Measurements from ENCODE around the gene COG5.

The COG5 gene

GRCh38 chr7:107264723-107265122, 299.0 kb downstream of the COG5 start:
- Histone ChIP-seq H3K27ac (ENCODE audit: low read depth, low read length, poor library complexity, severe bottlenecking) (no peak overlapping the region), H3K4me2 (ENCODE audit: low read length) (no peak overlapping the region), H4K20me1 (ENCODE audit: insufficient read depth, low read length) (no peaks in the 10 kb centered on the region), H2AFZ (ENCODE audit: low read length) (no peak overlapping the region), H3F3A (ENCODE audit: insufficient read depth, low read length) (no peaks in the 10 kb centered on the region), H3K36me3 (ENCODE audit: insufficient read depth, low read length) (no peaks in the 10 kb centered on the region), H3K4me3 (ENCODE audit: low read depth, low read length, poor library complexity, severe bottlenecking) (no peak overlapping the region), H3K9me2 (ENCODE audit: low read depth, low read length) (no peaks in the 10 kb centered on the region), H3K9me3 (ENCODE audit: low read length) (no peaks in the 10 kb centered on the region), H3K79me2 (ENCODE audit: insufficient read depth, low read length) (no peaks in the 10 kb centered on the region), H3K9ac (ENCODE audit: low read length) (no peak overlapping the region), H3K27me3 (ENCODE audit: insufficient read depth, low read length) (no peaks in the 10 kb centered on the region), H3K4me1 (ENCODE audit: insufficient read depth, low read length, severe bottlenecking) (no peaks in the 10 kb centered on the region)
- TF ChIP-seq CTCF (IDR thresholded peaks at IDR 0.05; ENCODE audit: low read length) (no peak), EZH2 (IDR thresholded peaks at IDR 0.05; ENCODE audit: borderline replicate concordance, low read length) (no peak)

- Histone ChIP-seq H3K36me3 (ENCODE audit: insufficient read depth, low read length) (no peaks in the 10 kb centered on the region), H2AFZ (ENCODE audit: low read length) (no peak overlapping the region), H3K4me1 (ENCODE audit: insufficient read depth, low read length, severe bottlenecking) (no peaks in the 10 kb centered on the region), H3K27ac (ENCODE audit: low read depth, low read length, poor library complexity, severe bottlenecking) (no peak overlapping the region), H3K4me2 (ENCODE audit: low read length) (no peak overlapping the region), H3K4me3 (ENCODE audit: low read depth, low read length, poor library complexity, severe bottlenecking) (no peak overlapping the region), H3K9me3 (ENCODE audit: low read length) (no peaks in the 10 kb centered on the region), H3K79me2 (ENCODE audit: insufficient read depth, low read length) (no peaks in the 10 kb centered on the region), H3K27me3 (ENCODE audit: insufficient read depth, low read length) (no peaks in the 10 kb centered on the region), H4K20me1 (ENCODE audit: insufficient read depth, low read length) (no peaks in the 10 kb centered on the region), H3K9me2 (ENCODE audit: low read depth, low read length) (no peaks in the 10 kb centered on the region), H3F3A (ENCODE audit: insufficient read depth, low read length) (no peaks in the 10 kb centered on the region), H3K9ac (ENCODE audit: low read length) (no peak overlapping the region)
- TF ChIP-seq EZH2 (IDR thresholded peaks at IDR 0.05; ENCODE audit: borderline replicate concordance, low read length): no peak
- TF ChIP-seq CTCF (IDR thresholded peaks at IDR 0.05; ENCODE audit: low read length): no peak
These were observed 300.9 kb downstream of the COG5 start for GRCh38 chr7:107262857-107263256.

GRCh38 chr7:107258737-107259136, 305.0 kb downstream of the COG5 start:
- TF ChIP-seq CTCF (IDR thresholded peaks at IDR 0.05; ENCODE audit: low read length) (no peak), EZH2 (IDR thresholded peaks at IDR 0.05; ENCODE audit: borderline replicate concordance, low read length) (no peak)
- H3K4me1 ChIP-seq (ENCODE audit: insufficient read depth, low read length, severe bottlenecking): no peaks in the 10 kb centered on the region
- no peak overlapping the region for H3K4me2 ChIP-seq (ENCODE audit: low read length)
- no peak overlapping the region for H3K9ac ChIP-seq (ENCODE audit: low read length)
- no peak overlapping the region for H3K27ac ChIP-seq (ENCODE audit: low read depth, low read length, poor library complexity, severe bottlenecking)
- no peaks in the 10 kb centered on the region for H3K79me2 ChIP-seq (ENCODE audit: insufficient read depth, low read length)
- H3K9me3 ChIP-seq (ENCODE audit: low read length): no peaks in the 10 kb centered on the region
- H3K27me3 ChIP-seq (ENCODE audit: insufficient read depth, low read length): no peaks in the 10 kb centered on the region
- H3K9me2 ChIP-seq (ENCODE audit: low read depth, low read length): no peaks in the 10 kb centered on the region
- no peak overlapping the region for H3K4me3 ChIP-seq (ENCODE audit: low read depth, low read length, poor library complexity, severe bottlenecking)
- no peaks in the 10 kb centered on the region for H4K20me1 ChIP-seq (ENCODE audit: insufficient read depth, low read length)
- H3K36me3 ChIP-seq (ENCODE audit: insufficient read depth, low read length): no peaks in the 10 kb centered on the region
- no peak overlapping the region for H2AFZ ChIP-seq (ENCODE audit: low read length)
- H3F3A ChIP-seq (ENCODE audit: insufficient read depth, low read length): no peaks in the 10 kb centered on the region
